SJCRH30 (cell line): ENCODE measurements around the gene USP30. TPM values are rescaled to one million over a fixed set of nuclear protein-coding genes. Genes with fewer than 3 reads are reported as not detected.

Experiments used
- DNase-seq, 2 experiments: peaks; one replicate each; pipeline ENCODE4 v3.0.0-alpha.2; 2015 to 2020
- H3K27ac ChIP-seq: fragments of 250-450 bp; sonication (Bioruptor Pico); 2 replicates; pipeline ENCODE4 v1.5.1; 2020; ENCODE audit warnings: mild to moderate bottlenecking, moderate library complexity
- H3K27me3 ChIP-seq: fragments of 250-450 bp; sonication (Bioruptor Pico); 2 replicates; pipeline ENCODE4 v1.5.1; 2020; ENCODE audit warnings: mild to moderate bottlenecking, moderate library complexity
- H3K36me3 ChIP-seq: fragments of 250-450 bp; sonication (Bioruptor Pico); 2 replicates; pipeline ENCODE4 v1.5.1; 2020; ENCODE audit warnings: mild to moderate bottlenecking, moderate library complexity
- H3K4me1 ChIP-seq: fragments of 250-450 bp; sonication (Bioruptor Pico); 2 replicates; pipeline ENCODE4 v1.5.1; 2020; ENCODE audit warnings: mild to moderate bottlenecking, moderate library complexity
- H3K4me3 ChIP-seq: fragments of 250-450 bp; sonication (Bioruptor Pico); 2 replicates; pipeline ENCODE4 v1.5.1; 2020; ENCODE audit warnings: mild to moderate bottlenecking, moderate library complexity
- H3K9me3 ChIP-seq: fragments of 250-450 bp; sonication (Bioruptor Pico); replicated peaks from 2 replicates; pipeline ENCODE4 v1.5.1; 2020; ENCODE audit warnings: mild to moderate bottlenecking, moderate library complexity
- total RNA-seq: library from RNA; depleted of rRNA; stranded (reverse); fragments of >200 nt; shearing (Covaris generic); gene quantifications from 2 replicates; pipeline ENCODE4 v1.2.3, GENCODE V29; 2014

Gene USP30
- total RNA-seq, 1 experiment from 2014 or later, result 8.6 TPM

DNA sequence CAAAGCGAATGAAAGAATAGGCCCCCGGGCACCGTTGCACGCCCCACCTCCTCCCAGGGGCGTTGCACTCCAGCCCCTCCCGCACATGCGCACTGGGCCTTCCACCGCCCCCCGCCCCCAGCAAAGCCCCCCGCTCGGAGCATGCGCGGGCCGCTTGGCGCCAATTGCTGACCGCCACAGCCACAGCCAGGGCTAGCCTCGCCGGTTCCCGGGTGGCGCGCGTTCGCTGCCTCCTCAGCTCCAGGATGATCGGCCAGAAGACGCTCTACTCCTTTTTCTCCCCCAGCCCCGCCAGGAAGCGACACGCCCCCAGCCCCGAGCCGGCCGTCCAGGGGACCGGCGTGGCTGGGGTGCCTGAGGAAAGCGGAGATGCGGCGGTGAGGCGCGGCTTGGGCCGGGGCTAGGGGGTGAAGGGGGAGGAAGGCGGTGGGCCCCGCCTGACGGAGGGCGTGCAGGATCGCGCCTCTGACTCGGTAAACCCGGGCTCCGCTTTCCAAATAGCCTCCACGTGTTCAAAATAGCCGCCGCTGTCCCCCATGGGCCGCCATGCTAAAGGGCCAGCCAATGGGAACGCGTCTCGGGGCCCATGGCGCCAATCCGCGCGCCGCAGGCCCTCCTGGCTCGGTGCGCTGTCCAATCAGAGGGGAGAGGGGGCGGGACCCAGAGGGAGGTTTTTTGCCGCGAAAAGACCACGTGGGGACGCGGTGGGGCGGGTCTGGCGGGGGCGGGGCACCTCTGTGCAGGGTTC lies 45.2 kb downstream of the USP30 start, which contains the start of gene UNG:
Gene UNG, plus strand, starts transcription at position 163 of the 748 bp plus-strand sequence. Its CDS starts 83 bp downstream, at position 246.
- peak within 1 kb of the TSS; percentile 91 for H3K4me3 ChIP-seq
- H3K27ac ChIP-seq, result peak within 1 kb of the TSS; percentile 97
- H3K36me3 ChIP-seq, result peaks cover 35% of the 10 kb centered on the region
- peaks cover 3% of the 10 kb centered on the region; the same call in 1 of the 2 replicates for H3K4me1 ChIP-seq
- DNase-seq, result peak; percentile 95 to 97
- no peaks in the 10 kb centered on the region for H3K27me3 ChIP-seq
- H3K9me3 ChIP-seq, result no peaks in the 10 kb centered on the region

DNA sequence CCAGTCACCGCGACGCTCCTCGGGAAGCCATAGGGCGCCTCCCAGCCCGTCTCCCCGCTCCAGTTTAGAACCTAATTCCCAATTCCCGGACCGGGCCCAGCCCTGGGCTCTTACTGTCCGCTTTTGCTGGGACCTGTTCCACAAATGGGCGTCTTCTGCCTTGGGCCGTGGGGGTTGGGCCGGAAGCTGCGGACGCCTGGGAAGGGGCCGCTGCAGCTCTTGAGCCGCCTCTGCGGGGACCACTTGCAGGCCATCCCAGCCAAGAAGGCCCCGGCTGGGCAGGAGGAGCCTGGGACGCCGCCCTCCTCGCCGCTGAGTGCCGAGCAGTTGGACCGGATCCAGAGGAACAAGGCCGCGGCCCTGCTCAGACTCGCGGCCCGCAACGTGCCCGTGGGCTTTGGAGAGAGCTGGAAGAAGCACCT lies 45.8 kb downstream of the USP30 start:
- no peaks in the 10 kb centered on the region for H3K4me1 ChIP-seq
- no peaks in the 10 kb centered on the region for H3K9me3 ChIP-seq
- H3K36me3 ChIP-seq, result peaks cover 38% of the 10 kb centered on the region
- H3K4me3 ChIP-seq, result peak overlapping the region; percentile 91
- no peak for DNase-seq
- no peaks in the 10 kb centered on the region for H3K27me3 ChIP-seq
- peak overlapping the region; percentile 97 for H3K27ac ChIP-seq

- DNase-seq, result no peak
- no peaks in the 10 kb centered on the region for H3K27me3 ChIP-seq
Measured at GRCh38 chr12:109098651-109099050, 46.3 kb downstream of the USP30 start.

DNA sequence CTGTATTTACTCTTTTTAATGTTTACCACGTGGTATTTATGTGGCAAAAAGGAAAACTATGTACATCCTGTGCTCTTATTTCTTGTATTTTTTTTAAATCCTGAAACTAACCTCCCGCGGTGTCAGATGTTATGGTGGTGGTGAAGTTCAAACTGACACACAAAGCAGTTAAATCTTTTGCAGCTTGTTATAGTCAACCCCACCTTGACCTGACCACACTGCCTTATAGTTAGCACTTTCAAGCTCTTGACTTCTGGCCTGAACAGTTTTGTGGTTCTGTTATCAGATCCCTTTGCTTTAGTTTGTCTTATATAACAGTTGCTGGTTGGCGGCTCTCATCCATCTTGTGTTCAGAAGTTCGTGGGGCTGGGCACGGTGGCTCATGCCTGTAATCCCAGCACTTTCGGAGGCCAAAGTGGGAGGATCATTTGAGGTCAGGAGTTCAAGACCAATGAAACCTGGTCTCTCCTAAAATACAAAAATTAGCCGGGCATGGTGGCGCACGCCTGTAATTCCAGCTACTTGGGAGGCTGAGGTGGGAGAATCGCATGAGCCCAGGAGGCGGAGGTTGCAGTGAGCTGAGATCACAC lies 47.1 kb downstream of the USP30 start:
- Histone ChIP-seq H3K27ac (no peak overlapping the region), H3K4me1 (no peaks in the 10 kb centered on the region), H3K4me3 (no peak overlapping the region), H3K36me3 (peaks cover 47% of the 10 kb centered on the region), H3K27me3 (no peaks in the 10 kb centered on the region), H3K9me3 (no peaks in the 10 kb centered on the region)
- DNase-seq, result no peak

More at GRCh38 chr12:109098651-109099050, 46.3 kb downstream of the USP30 start:
- Histone ChIP-seq H3K36me3 (peaks cover 41% of the 10 kb centered on the region), H3K9me3 (no peaks in the 10 kb centered on the region), H3K27ac (peak overlapping the region; percentile 97), H3K4me3 (peak overlapping the region; percentile 91), H3K4me1 (no peaks in the 10 kb centered on the region)

DNA sequence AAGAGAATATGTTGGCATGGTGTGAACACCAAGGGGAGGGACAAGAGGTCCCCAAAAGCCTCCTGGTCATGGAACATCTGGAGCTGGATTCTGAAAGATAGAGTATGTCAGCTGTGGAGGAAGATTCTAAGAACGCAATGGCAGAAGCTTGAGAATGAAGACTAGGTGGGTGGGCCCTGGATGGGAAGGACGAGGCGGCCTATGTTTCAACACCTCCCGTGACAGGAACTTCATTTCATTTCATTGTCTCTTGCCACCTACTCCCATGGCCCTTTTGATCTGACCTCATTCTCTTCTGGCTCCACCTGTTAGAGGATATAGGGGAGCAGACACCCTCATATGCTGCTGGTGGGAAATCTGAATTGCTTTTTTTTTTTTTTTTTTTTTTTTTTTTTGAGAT lies 48.4 kb downstream of the USP30 start:
- no peak overlapping the region for H3K4me3 ChIP-seq
- DNase-seq, result no peak
- no peak overlapping the region for H3K27ac ChIP-seq
- H3K27me3 ChIP-seq, result no peaks in the 10 kb centered on the region
- peaks cover 60% of the 10 kb centered on the region for H3K36me3 ChIP-seq
- no peaks in the 10 kb centered on the region for H3K9me3 ChIP-seq
- H3K4me1 ChIP-seq, result no peaks in the 10 kb centered on the region

DNA sequence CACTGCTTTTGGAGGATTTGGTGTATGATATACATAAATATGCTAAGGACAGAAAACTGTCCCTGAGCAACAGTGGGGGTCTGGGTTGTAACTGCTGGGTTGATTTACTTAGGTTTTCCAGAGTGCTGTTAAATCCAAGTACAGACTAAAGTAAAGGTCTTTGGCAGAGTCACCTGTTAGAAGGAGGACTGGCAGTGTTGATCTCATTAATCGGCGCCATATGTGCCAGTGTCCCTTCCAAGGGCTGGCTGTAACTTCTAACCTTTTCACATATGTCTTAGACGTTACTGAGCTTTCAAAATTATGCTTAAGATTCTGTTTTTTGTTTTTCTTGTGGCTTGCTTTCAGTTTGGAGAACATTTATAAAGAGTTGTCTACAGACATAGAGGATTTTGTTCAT lies 50.1 kb downstream of the USP30 start:
- no peaks in the 10 kb centered on the region for H3K4me1 ChIP-seq
- H3K36me3 ChIP-seq, result peaks cover 66% of the 10 kb centered on the region

DNA sequence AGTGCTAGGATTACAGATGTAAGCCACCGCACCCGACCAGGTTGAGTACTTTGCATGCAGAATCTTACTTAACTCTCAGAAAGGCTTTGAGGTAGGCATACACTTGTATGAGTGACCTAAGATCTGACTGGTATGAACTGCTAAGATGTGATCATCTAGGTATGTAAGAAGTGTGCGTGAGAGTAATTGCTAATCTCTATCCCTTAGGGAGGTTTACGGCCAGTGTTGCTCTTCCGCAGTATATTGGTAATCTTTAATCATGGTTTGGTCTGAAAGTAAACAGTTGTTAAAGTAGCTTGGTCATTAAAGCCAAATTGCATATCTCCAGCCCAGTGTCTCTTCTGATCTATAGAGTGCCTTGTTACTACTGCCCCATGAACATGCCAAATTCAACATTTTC lies 52.8 kb downstream of the USP30 start:
- Histone ChIP-seq H3K27ac (no peak overlapping the region), H3K36me3 (peaks cover 63% of the 10 kb centered on the region)

More for the DNA sequence above, 50.1 kb downstream of the USP30 start:
- DNase-seq, result no peak
- Histone ChIP-seq H3K27me3 (no peaks in the 10 kb centered on the region), H3K4me3 (no peak overlapping the region), H3K27ac (no peak overlapping the region), H3K9me3 (no peaks in the 10 kb centered on the region)

DNA sequence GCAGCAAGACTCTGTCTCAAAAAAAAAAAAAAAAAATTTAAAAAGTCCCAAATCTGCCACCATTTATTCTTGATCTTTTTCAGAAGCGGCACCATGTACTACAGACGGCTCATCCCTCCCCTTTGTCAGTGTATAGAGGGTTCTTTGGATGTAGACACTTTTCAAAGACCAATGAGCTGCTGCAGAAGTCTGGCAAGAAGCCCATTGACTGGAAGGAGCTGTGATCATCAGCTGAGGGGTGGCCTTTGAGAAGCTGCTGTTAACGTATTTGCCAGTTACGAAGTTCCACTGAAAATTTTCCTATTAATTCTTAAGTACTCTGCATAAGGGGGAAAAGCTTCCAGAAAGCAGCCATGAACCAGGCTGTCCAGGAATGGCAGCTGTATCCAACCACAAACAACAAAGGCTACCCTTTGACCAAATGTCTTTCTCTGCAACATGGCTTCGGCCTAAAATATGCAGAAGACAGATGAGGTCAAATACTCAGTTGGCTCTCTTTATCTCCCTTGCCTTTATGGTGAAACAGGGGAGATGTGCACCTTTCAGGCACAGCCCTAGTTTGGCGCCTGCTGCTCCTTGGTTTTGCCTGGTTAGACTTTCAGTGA lies 57.5 kb downstream of the USP30 start:
- Histone ChIP-seq H3K27me3 (no peaks in the 10 kb centered on the region), H3K36me3 (peaks cover 40% of the 10 kb centered on the region), H3K4me3 (no peak overlapping the region), H3K4me1 (no peaks in the 10 kb centered on the region), H3K9me3 (no peaks in the 10 kb centered on the region), H3K27ac (no peak overlapping the region)
- DNase-seq, result no peak

More for the DNA sequence above, 52.8 kb downstream of the USP30 start:
- Histone ChIP-seq H3K4me3 (no peak overlapping the region), H3K4me1 (no peaks in the 10 kb centered on the region), H3K9me3 (no peaks in the 10 kb centered on the region), H3K27me3 (no peaks in the 10 kb centered on the region)
- DNase-seq, result no peak

GRCh38 chr12:109110988-109111495 lies 58.7 kb downstream of the USP30 start:
- no peak for DNase-seq
- Histone ChIP-seq H3K36me3 (peaks cover 31% of the 10 kb centered on the region), H3K4me1 (0 out of 2 replicates have a peak, but pooled peaks cover 2% of the 10 kb centered on the region), H3K27ac (no peak overlapping the region), H3K9me3 (no peaks in the 10 kb centered on the region), H3K4me3 (no peak overlapping the region), H3K27me3 (no peaks in the 10 kb centered on the region)

DNA sequence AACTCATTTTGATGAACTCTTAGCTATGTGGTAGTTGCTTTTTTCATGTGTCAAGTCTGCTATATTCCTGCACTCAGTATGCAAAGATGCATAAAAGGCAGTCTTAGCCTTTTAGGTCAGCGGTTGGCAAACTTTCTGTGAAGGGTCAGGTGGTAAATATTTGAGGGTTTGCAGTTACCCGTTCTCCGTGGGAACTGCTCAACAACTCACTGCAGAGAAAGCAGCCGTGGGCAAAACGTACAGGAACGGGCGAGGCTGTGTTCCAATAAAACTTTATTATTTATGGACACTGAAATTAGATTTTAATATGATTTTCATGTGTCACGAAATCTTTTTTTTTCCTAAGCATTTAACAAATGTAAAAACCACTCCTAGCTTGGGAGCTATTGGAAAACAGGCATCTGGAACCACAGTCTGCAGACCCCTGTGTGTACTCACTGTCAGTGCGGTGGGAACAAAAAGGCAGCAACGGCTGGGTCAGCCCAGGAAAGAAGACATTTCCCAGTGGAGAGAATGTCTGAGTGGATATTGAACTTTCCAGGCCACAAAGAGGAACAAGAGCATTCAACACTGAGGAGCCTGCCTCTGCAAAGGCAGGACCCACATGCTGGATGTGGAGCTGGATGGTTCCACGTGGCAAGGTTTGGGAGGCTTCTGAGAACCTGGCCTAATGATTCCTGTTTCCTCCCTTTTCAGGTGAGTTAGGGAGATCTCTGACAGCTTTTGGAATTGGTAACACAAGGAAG lies 60.5 kb downstream of the USP30 start:
- Histone ChIP-seq H3K4me1 (peaks cover 7% of the 10 kb centered on the region; the same call in 1 of the 2 replicates), H3K27ac (no peak overlapping the region)

DNA sequence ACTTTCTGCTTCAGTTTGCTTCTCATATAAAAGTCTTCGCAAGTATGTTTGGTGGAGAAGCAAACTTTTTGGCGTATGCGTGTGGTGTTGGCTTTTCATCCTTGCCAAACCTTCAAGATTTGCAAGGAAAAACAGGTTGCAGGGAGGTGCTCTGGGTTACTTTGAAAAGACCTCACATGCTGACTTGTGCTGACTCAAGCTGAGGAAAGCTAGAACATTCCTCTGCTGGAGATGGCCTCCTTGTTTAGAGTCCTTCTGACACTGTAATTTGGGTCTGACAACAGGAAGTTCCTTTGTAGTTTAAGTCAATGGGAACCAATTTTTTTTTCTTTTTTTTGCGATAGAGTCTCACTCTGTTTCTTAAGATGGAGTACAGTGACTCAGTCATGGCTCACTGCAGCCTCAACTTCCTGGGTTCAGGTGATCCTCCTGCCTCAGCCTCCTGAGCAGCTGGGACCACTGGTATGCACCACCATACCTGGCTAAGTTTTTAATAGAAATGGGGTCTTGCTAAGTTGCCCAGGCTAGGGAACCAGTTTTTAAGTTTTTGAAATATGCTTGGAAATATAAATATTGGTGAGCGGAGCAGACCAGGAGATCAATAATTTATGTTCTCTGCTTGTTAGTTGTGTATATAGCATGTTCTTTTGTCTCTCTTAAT lies 61.4 kb downstream of the USP30 start:
- H3K4me3 ChIP-seq, result no peak overlapping the region
- H3K4me1 ChIP-seq, result peaks cover 7% of the 10 kb centered on the region; the same call in 1 of the 2 replicates
- DNase-seq, result no peak
- H3K27me3 ChIP-seq, result no peaks in the 10 kb centered on the region
- H3K27ac ChIP-seq, result no peak overlapping the region
- no peaks in the 10 kb centered on the region for H3K9me3 ChIP-seq
- H3K36me3 ChIP-seq, result peaks cover 18% of the 10 kb centered on the region

More for the DNA sequence above, 60.5 kb downstream of the USP30 start:
- no peaks in the 10 kb centered on the region for H3K9me3 ChIP-seq
- H3K36me3 ChIP-seq, result peaks cover 21% of the 10 kb centered on the region
- no peak overlapping the region for H3K4me3 ChIP-seq
- no peak for DNase-seq
- H3K27me3 ChIP-seq, result no peaks in the 10 kb centered on the region

- no peaks in the 10 kb centered on the region for H3K9me3 ChIP-seq
- H3K4me3 ChIP-seq, result no peak overlapping the region
- no peak overlapping the region for H3K27ac ChIP-seq
- no peak for DNase-seq
- H3K4me1 ChIP-seq, result peaks cover 7% of the 10 kb centered on the region; the same call in 1 of the 2 replicates
- no peaks in the 10 kb centered on the region for H3K27me3 ChIP-seq
- peaks cover 18% of the 10 kb centered on the region for H3K36me3 ChIP-seq
Measured at GRCh38 chr12:109114644-109115043, 62.3 kb downstream of the USP30 start.

- Histone ChIP-seq H3K4me3 (no peak overlapping the region), H3K27me3 (no peaks in the 10 kb centered on the region), H3K9me3 (no peaks in the 10 kb centered on the region), H3K27ac (no peak overlapping the region), H3K36me3 (peaks cover 11% of the 10 kb centered on the region), H3K4me1 (peaks cover 7% of the 10 kb centered on the region; the same call in 1 of the 2 replicates)
- no peak for DNase-seq
Measured at GRCh38 chr12:109115404-109115757, 63.0 kb downstream of the USP30 start.
